Osteocyte (in vitro differentiated cells): ENCODE results near the gene KCNC2. TPM values are rescaled to one million over a fixed set of nuclear protein-coding genes. Genes with fewer than 3 reads are reported as not detected.

ENCODE experiments used
- DNase-seq: peaks from one replicate; pipeline ENCODE4 v3.0.0; 2021; ENCODE audit warnings: mixed read lengths; ENCODE audit not compliant: unreplicated experiment; ENCODE audit errors: extremely low spot score
- H3K27ac Mint-ChIP-seq: one replicate; pipeline ENCODE4 v1.8.0; 2021; ENCODE audit warnings: mild to moderate bottlenecking, mixed read lengths; ENCODE audit not compliant: unreplicated experiment
- H3K27me3 Mint-ChIP-seq: one replicate; pipeline ENCODE4 v1.8.0; 2021; ENCODE audit warnings: mixed read lengths; ENCODE audit not compliant: unreplicated experiment
- H3K36me3 Mint-ChIP-seq: one replicate; pipeline ENCODE4 v1.8.0; 2021; ENCODE audit warnings: mixed read lengths; ENCODE audit not compliant: unreplicated experiment
- H3K4me1 Mint-ChIP-seq: one replicate; pipeline ENCODE4 v1.8.0; 2021; ENCODE audit warnings: mixed read lengths; ENCODE audit not compliant: unreplicated experiment
- H3K4me3 Mint-ChIP-seq: one replicate; pipeline ENCODE4 v1.8.0; 2021; ENCODE audit warnings: mild to moderate bottlenecking, moderate library complexity, mixed read lengths; ENCODE audit not compliant: unreplicated experiment
- H3K9me3 Mint-ChIP-seq: one replicate; pipeline ENCODE4 v1.8.0; 2021; ENCODE audit warnings: mixed read lengths; ENCODE audit not compliant: unreplicated experiment
- total RNA-seq: library from RNA; stranded (reverse); gene quantifications from 2 replicates; pipeline ENCODE4 v1.2.1, GENCODE V29; 2021
- TF ChIP-seq, protein P1 (sequence below): fragments of 200-600 bp; sonication (generic); IDR thresholded peaks from 2 replicates; pipeline ENCODE4 v1.5.0; 2021; ENCODE audit warnings: antibody characterized with exemption, mild to moderate bottlenecking, moderate library complexity

KCNC2 gene
- total RNA-seq, 1 donor from 2014 or later, result not detected

DNA sequence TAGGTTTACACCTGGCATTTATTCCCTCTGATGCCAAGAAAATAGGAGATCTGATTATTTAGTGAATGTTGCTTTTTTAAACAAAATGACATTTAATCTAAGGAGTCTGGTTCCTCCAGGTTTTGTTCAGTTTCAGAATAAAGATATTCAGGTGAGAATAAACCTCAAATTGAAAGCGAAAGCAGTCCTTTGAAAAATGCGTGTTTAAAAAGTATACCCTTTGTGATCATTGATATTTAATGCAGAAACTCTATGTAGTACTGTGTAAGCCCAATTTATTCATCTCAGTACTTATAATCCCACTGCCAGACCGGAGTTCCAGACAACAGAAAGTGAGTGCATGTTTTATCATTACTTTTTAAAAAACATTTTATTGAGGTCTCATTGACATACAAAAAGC lies 210.2 kb downstream of the KCNC2 start:
- no peaks in the 10 kb centered on the region for H3K4me1 Mint-ChIP-seq

More for the DNA sequence above, 210.2 kb downstream of the KCNC2 start:
- no peaks in the 10 kb centered on the region for H3K9me3 Mint-ChIP-seq
- H3K27me3 Mint-ChIP-seq, result peaks cover 5% of the 10 kb centered on the region
- no peak for DNase-seq
- no peak overlapping the region for H3K4me3 Mint-ChIP-seq
- TF ChIP-seq, protein P1, sequence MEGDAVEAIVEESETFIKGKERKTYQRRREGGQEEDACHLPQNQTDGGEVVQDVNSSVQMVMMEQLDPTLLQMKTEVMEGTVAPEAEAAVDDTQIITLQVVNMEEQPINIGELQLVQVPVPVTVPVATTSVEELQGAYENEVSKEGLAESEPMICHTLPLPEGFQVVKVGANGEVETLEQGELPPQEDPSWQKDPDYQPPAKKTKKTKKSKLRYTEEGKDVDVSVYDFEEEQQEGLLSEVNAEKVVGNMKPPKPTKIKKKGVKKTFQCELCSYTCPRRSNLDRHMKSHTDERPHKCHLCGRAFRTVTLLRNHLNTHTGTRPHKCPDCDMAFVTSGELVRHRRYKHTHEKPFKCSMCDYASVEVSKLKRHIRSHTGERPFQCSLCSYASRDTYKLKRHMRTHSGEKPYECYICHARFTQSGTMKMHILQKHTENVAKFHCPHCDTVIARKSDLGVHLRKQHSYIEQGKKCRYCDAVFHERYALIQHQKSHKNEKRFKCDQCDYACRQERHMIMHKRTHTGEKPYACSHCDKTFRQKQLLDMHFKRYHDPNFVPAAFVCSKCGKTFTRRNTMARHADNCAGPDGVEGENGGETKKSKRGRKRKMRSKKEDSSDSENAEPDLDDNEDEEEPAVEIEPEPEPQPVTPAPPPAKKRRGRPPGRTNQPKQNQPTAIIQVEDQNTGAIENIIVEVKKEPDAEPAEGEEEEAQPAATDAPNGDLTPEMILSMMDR, result no peak
- H3K27ac Mint-ChIP-seq, result no peak overlapping the region
- H3K36me3 Mint-ChIP-seq, result no peaks in the 10 kb centered on the region

Other genes starting within 250 kb of the KCNC2 start
- gene CAPS2, start 120.5 kb upstream of the KCNC2 start, total RNA-seq, result 4.0 and 5.3 TPM in 2 replicates
- gene GLIPR1L1, start 124.8 kb upstream of the KCNC2 start, total RNA-seq, result not detected in 2 replicates
- gene GLIPR1L2, start 181.2 kb upstream of the KCNC2 start, total RNA-seq, result 0.78 and 1.2 TPM in 2 replicates